ENCODE results near the gene C1QTNF8.
"Not testable (repeated sequence)": the region's sequence is repeated elsewhere in the genome, so short reads cannot be mapped to it uniquely, and the experiment has no call there.

Gene C1QTNF8

DNA sequence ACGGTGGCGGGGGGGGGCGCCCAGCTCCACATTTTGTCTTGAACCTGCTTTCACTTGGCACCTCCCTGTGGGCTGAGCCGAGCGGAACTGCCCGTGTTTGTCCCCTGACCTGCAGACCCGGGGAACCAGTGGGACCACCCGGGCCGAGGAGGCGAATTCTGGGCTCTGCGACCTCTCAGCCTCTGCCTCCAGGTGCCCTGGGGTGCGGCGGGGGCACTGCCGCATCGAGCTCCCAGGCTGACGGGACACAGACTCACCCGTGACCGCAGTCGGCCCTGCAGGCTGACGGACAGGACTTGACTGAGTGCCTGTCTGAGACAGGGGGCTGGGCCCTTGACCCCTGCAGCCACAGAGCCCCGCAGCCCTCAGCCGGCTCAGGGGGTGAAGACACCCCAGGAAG is 11.1 kb upstream of the C1QTNF8 start:
- no peak for DNase-seq

DNA sequence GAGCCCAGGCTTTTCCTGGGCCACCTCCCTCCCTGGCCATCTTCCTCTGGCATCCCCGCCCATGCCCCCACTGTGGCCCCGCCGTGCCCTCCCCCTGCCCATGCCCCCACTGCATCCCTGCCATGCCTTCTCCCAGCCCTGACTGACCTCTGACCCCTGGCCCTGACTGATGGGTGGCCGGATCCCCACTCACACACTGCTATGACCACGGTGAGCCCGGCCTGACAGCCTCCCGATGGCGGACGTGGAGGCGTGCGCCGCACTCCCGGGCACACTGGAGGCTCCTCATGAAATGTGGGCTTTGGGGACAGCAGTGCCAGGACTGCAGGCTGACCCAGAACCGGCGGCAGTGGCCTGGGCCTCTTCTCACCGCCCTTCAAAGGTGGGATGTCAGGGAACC is 10.6 kb upstream of the C1QTNF8 start:
- no peak for DNase-seq

DNA sequence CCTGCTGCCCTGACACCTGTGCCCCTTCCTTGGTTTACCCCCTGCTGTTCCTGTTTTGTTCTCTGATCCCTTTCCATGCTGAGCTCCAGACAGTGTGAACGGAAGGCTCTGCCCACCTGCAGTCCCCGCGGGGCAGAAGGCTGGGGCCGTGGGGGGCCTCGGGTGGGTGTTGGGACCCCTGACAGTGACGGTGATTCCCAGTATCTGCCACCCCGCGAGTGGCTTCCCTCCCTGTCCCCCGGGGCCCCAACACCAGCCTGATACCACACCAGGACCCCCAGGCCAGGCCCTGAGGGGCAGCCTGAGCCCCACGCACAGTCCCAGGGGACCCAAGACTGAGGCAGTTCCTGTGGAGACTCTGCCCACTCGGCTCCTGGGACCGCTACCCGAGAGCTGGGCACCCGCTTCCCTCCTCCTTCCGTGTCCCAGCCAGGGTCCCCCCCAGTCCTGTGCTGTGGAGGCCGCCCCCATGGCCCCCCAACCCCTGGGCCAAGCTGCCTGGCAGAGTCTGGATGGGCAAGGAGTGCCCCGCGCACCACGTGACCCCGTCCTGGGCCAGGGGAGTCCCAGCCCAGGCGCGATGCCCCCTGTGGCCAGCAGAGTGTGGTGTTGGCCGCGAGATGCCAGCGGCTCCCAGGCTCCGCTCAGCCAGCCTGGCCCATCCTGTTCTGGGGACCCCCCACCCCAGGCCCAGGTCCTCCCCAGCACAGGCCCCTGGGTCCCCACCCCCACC is 10.0 kb upstream of the C1QTNF8 start:
- DNase-seq: peak; percentile 47

DNA sequence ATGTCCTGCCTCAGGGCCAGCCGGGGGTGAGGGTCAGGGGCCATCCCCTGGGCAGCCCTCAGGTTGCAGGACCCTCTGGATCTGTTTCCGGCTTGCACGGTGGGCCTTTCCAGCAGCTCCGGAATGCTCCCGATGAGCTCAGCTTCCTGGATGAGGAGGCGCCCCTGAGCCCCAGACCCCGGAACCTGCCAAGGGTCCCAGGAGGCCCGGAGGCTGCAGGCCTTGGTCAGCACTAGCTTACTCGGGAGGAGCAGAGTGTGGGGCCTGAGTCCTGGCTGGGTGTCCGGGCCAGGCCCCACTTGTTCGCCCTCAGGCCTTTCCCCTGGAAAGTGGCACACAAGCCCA is 7.6 kb upstream of the C1QTNF8 start:
- no peak for DNase-seq

DNA sequence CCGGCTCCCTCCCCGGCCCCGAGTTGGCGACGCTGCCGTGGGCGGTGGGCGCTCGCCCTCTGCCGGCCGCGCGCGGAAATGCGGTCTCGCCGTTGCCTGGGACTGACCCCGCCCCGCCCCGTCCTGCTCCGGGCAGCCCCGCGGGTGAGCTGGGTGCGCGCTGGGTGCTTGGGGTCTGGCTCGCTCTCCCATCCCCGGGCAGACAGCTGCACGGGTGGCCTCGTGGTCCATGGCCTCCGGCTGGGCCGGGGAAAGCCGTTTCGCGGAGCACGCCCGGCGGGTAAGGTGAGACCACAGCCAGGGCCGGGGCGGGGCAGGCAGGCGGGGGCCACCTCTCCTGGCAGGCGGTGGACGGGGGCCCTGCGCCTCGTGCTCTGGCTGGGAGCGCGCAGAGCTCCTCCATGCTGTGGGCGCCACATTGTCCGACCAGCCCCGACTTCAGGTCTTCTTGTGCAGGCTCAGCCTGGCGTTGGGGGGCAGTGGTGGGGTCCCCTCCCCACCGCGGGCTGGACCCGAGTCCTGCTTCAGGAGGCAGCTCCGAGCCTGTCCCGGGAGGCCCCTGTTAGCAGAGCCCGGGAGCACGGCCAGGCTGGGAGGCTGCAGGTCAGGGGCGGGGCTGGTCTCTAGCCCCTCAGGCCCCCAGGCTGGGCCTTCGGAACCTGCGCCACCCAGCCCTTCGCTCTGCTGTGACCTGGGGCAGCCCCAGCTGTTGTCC is 7.0 kb upstream of the C1QTNF8 start:
- DNase-seq: peak; percentile 73

DNA sequence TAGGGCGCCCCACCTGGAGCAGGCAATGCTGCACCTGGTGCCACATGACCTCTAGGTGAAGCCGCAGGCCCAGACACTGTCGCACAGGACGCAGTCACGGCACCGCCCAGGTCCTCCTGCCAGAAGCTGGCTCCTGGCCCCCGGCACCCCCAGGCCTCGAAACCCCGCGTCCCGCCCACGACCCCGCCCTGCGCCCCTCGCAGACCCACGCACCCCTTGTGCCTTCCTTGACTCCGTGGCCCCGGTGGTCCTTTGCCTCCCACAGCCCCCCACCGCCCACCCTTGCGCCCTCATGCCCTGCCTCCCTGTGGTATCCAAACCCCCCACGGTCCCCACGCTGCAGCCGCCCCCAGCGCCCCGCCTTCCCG is 6.3 kb upstream of the C1QTNF8 start:
- no peak for DNase-seq

DNA sequence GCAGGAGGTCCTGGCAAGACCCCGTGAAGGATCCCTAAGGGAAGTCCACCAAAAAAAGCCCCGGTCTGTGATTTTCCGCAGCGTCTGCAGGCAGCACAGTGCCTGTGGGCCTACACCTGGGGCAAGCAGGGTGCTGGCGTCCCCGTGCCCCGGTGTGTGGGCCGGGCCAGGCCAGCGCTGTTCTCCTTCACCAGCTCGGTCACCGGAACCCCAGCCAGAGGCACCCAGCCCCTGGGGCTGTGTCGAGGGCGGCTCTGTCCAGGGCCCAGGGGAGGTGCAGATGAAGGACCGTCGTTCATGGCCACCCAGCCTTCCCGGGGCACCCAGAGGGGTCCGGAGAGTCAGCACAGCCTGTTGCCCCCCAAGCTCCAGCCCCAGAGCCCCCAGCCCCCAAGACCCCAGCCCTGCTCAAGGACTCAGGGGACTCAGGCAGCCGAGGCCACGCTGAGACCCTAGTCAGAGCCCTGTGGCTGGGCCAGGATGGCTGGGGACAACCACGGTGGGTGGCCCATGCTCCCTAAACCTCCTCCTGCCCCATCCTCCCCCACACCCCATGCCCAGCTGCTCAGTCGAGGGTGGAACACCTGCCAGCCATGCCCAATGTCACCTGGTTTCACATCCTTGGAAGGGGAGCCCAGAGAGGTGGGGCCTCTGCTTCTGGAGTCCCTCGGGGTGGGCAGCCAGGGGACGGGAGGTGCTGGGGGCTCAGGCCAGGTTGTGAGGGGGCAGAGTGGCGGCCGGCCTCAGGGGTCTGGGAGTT is 5.7 kb upstream of the C1QTNF8 start:
- DNase-seq: no peak

DNA sequence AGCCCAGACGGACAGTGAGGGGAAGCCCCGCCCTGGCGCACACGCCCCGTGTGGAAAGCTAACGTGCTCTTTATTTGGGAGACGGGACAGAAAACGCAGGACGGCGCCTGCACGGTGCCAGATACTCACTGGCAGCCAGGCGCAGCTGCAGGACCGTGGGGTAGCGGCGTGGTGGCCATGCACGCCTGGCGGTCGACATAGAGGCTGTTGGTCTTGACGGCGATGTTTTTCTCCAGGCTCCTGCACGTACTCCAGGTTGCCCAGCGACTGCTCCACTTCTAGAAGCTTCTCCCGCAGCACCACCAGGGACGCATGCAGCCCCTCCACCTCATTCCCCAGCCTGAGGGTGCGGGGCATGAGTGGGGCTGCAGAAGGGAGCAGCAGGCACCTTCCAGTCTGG is 5.1 kb upstream of the C1QTNF8 start:
- no peak for DNase-seq

DNA sequence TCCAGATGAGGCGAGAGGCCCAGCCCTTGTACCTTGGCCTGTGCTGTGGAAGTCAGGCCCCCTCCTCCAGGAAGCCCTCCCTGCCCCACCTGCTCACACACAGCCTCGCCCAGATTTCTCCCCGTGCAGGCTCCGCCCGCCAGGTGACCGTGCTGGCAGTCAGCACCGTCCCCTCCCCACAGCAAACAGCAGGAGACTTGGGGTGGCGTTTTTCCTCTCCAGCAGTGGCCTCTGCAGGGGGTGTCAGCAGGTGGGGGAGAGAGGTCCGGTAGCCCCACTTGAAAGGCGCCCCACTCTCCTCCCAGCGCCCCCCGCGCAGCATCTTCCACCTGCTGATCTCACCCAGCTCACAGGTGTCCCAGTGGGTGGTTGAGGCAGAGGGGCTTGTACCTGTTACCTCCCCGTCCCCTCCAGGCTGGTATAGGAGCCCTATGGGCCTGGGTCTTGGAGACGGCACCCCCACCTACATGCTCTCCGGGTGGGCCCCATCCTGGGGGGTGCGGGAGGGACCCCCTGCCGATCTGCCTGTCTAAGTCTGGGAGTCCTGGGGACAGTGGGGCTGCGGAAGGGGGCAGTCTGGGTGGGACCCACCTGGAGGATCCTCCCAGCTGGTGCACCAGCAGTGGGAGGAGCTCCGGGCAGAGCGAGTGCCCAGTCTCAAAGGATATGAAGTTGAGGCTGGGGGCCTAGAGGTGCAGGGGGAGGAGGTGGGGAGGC is 4.2 kb upstream of the C1QTNF8 start:
- DNase-seq: no peak

DNA sequence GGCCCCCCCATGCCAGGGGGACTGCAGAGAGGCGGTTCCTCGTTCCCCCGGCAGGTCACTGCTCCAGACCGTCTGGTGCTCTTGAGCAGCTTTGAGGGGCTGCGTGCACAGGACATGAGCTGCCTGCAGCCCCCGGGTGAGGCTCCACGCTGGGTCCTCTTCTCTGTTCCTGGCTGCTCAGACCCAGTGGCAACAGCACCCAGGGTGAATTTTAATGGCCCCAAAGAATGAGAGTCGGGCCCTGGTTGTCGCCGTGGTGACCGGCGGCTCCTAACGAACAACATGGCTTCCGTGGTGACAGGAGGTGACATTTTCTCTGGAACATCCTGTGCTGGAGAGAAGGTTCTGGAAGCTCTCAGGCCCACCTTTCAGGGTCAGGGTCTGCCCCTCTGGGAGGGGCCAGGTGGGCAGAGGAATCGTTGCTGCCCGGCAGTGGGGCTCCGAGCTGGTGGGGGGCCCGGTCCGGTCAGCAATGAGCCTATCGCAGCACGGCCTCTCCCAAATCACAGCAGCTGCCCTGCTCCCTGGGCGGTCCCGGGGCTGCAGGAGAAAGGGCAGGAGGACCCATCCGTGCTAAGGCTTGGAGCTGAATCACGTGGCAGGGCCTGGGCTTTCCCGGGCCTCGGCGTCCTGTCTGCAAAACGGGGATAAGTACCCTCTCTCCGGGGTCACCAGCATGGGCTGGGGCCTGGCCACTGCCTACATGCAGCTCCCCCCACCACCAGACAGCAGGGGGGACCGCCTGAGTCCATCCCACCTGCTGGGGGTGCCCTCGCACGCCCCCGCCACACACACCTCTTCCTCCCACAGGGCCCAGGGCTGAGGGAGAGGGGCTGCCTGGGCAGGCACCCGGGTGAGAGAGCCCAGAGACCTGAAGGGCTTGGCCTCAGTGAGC is 3.4 kb upstream of the C1QTNF8 start:
- DNase-seq: no peak

DNA sequence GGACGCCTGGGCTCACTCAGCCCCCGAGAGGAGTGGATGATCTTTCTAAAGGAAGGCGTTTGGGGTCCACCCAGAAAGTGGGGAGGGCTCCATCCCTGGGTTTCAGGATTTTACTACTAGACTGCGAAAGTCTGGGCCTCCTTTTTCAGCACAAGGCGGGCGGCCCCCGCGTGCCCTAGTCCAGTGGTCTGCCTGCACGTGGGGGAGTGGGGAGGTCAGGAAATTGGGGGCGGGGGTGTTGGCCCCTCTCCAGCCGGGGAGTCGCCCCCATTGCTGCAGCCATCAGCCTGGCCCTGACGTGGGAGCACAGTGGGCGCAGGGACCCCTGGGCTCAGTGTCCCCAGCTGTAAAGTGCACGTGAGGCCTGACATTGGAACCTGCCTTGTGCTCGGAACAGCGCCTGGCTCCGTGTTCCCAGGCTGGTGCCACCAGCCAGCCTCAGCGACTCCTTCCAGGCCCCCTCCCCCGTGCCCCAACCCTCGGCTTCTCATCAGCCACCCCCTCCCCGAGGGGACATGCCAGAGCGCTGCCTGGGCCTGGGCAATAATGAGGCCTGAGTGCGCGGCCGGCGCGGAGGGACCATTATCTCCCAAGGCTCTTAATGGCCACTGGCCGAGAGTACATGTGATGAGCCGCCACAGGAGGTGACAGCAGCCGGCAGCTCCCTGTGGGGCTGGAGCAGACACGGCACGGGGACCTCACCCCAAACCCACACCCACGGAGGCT is 2.4 kb upstream of the C1QTNF8 start:
- no peak for DNase-seq

DNA sequence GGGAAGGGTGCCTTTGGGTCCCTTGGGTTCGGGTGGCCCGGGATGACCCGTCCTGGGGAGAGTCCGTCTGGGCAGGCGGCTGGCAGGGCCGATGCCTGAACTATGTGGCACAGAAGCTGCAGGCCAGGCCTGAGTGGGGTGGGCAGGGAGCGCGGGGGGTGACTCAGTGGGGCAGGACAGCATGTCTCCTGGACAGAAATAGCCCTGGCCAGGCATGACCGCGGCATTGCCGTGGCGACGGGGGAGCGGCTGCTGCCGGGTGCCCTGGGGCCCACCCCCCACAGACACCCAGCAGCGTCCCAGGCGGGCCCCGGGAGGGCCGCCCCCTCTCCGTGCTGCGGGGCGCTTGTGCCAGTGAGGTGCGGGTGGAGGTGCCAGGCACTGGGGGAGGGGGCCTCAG is 1.8 kb upstream of the C1QTNF8 start:
- DNase-seq: no peak

DNA sequence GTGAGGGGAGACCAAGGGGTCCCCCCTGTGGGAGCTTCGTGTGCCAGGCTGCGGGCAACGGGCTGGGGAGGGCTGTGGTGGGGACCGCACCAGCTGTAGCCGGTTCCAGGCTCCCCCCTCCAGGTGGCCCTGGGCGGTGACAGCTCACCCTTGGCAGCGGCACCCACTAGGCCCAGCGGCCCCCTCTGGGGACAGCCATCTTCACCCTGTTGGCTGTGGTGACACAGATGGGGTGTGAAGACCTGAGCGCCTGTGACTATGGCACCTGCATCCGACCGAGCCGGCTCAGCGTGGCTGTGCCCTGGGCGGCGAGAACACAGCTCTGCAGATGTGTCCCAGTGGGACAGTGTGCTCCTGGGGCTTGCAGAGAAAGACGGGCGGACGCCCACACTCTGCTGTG is 1.1 kb upstream of the C1QTNF8 start:
- no peak for DNase-seq

DNA sequence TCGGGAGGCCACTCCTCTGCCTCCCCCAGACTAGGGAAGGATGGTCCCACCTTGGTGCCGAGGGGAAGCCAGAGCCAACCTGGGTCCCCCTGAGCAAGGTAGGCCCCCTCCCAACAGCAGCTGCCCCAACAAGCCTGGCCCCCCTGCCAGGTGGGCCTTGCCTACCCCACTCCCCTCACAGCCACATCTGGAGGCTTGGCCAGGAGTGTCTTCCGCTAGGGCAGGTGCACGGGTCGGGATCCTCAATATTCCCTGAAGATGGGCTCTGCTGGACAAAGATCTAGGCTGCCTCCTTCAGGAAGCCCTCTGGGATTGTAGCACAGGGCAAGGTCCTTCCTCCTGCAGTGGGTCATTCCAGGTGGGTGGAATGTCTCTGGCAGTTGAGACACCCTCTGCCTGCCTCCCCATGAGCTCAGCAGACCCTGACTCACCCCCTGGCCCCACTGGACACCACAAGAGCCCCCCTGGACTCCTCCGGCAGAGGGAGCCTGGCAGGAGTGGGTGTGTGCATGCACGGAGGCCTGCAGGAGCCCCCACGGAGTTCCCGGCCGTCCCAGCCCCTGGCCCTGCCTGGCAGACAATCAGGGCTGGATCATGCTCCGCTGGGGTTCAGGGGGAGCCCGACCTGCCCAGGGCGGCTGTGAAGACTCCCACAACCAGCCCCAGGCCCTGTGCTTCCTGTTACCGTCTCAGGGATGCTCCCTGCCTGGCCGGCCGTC is 435 bp downstream of the C1QTNF8 start:
- DNase-seq: no peak

DNA sequence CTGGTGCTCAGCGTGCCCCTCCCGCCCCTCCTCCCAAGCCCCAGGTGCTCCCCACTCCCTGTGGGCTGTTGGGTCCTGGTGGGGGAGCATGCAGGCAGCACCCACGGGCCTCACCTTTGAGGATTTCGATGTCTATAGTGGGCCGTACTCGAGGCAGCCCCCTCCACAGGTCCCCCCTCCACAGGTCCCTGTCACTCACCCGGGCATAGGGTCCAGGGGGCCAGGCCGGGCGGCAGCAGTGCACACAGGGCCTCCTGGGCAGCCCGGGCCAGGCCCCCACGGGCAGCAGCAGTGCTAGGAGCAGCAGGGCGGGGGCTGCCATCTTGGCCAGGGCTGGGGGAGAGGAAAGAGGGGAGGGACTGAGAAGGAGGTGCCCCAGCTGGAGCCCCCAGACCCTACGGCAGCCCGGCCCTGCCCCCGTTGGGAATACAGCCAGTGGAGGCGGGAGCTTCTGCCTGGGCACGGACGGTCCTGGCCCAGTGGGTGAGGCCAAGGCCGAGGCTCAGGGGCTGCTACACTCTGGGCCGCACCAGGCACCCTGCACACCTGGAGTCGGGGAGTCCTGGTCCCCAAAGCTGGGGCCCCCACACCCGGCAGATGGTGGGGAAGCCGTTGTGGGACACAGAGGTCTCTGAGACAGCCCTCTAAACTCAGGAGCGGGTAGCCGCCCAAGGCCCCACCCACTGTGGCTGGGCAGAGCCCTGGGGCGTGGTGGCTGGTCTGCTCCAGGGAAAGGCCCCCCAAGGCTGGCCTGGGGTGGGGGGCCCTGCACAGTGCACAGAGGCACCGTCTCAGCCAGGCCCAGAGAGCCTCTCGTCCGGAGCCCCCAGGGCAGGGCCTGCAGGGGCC is 1.2 kb downstream of the C1QTNF8 start:
- no peak for DNase-seq

DNA sequence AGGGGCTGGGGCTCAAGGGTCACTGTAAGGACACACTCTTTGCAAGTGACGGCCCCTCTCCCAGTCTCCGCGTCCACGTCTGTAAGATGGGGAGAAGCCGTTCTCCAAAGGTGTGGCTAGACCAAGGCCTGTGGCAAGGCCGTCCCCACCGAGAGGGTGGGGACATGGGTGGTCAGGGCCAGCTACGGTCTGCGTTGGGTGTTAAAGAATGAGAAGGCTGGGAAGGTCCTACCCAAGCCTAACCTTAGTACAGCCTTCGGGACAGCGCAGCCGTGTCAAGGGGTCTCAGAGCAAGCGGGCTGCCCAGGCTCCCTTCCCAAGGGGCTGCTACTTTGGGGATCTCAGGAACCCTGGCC is 1.9 kb downstream of the C1QTNF8 start:
- DNase-seq: no peak

DNA sequence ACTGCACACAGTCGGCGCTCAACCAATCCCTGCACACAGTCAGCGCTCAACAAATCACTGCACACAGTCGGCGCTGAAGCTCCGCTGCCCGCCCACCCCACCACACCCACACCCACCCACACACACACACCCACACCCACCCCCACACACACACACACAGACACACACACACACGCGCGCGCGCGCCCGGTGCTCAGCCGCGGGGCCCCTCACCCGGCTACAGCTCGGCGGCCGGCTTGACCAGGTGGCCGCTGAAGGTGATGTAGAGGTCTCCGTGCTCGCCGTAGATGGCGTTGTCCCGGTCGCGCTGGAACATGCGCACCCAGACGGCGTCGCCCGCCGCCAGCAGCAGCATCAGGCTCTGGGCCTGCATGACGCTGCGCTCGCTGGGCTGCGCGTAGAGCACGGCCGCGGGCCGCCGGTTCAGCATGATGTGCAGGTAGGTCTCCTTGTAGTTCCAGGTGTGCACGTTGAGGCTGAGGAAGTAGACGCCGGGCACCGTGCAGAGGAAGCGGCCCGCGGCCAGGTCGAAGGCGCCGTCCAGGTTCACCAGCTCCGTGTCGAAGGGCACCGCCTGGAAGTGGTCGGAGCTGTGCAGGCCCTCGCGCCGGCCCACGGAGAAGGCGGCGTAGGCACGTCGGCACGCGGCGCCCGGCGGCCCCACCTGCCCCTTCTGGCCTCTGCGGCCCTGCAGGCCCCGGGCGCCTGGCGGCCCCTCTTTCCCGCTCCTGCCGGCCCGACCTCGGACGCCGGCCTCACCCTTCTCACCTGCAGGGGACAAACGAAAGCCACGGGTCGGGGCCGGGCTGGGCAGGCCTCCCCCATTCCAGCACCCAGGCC is 2.5 kb downstream of the C1QTNF8 start:
- no peak for DNase-seq

DNA sequence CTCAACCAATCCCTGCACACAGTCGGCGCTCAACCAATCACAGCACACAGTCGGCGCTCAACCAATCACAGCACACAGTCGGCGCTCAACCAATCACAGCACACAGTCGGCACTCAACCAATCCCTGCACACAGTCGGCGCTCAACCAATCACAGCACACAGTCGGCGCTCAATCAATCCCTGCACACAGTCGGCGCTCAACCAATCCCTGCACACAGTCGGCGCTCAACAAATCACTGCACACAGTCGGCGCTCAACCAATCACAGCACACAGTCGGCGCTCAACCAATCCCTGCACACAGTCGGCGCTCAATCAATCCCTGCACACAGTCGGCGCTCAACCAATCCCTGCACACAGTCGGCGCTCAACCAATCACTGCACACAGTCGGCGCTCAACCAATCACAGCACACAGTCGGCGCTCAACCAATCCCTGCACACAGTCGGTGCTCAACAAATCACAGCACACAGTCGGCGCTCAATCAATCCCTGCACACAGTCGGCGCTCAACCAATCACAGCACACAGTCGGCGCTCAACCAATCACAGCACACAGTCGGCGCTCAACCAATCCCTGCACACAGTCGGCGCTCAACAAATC is 3.3 kb downstream of the C1QTNF8 start:
- DNase-seq: not testable (repeated sequence)
